Aorta (tissue), 5 donors: ENCODE data around the gene WFIKKN2. TPM values are rescaled to one million over a fixed set of nuclear protein-coding genes. Genes with fewer than 3 reads are reported as not detected.

Experiments used
- ATAC-seq: fragments of 200-7000 bp; cut with Tn5 transposase; one replicate; pipeline ENCODE4 v1.9.1; 2022; ENCODE audit warnings: moderate library complexity; ENCODE audit not compliant: low FRiP score
- DNase-seq, 2 donors: peaks; one replicate each; pipeline ENCODE4 v3.0.0-alpha.2; 2020
- H3K27ac ChIP-seq, 2 donors: one replicate each; pipeline ENCODE4 v1.5.1; 2013; ENCODE audit warnings: low read length in 2 of 2, mild to moderate bottlenecking in 2 of 2, moderate library complexity in 2 of 2, control low read depth in 1 of 2, inconsistent platforms in 1 of 2, low read depth in 1 of 2
- H3K27me3 ChIP-seq, 2 donors: one replicate each; pipeline ENCODE4 v1.6.1; 2013; ENCODE audit warnings: control low read depth in 1 of 2, low read length in 1 of 2, mild to moderate bottlenecking in 1 of 2, moderate library complexity in 1 of 2; ENCODE audit not compliant: insufficient read depth in 2 of 2, control insufficient read depth in 1 of 2
- H3K36me3 ChIP-seq, 2 donors: one replicate each; pipeline ENCODE4 v1.6.1; 2013; ENCODE audit warnings: control low read depth in 1 of 2, low read length in 1 of 2, mild to moderate bottlenecking in 1 of 2; ENCODE audit not compliant: insufficient read depth in 2 of 2, control insufficient read depth in 1 of 2
- H3K4me1 ChIP-seq, 2 donors: one replicate each; pipeline ENCODE4 v1.6.1; 2013; ENCODE audit warnings: low read length in 2 of 2, control low read depth in 1 of 2, mild to moderate bottlenecking in 1 of 2, moderate library complexity in 1 of 2; ENCODE audit not compliant: insufficient read depth in 2 of 2, control insufficient read depth in 1 of 2
- H3K4me3 ChIP-seq, 2 donors: one replicate each; pipeline ENCODE4 v1.5.1; 2013; ENCODE audit warnings: low read length in 2 of 2, control low read depth in 1 of 2, mild to moderate bottlenecking in 1 of 2
- H3K9me3 ChIP-seq: one replicate; pipeline ENCODE4 v1.6.1; 2013; ENCODE audit warnings: mild to moderate bottlenecking, low read length; ENCODE audit not compliant: control insufficient read depth
- WGBS, 2 donors: extraction: QIAGEN DNeasy Blood & Tissue Kit; methylation state at CpG; one replicate each; pipeline ENCODE4 v1.1.7; 2013; 5-methylcytosine and 5-hydroxymethylcytosine counted together
- intact Hi-C, 2 donors: fragments of 100-400 bp; cut with DNase I; formaldehyde crosslinking; loops; one replicate each; pipeline versions ENCODE4 v1.14.2 to v1.15.0; 2022
- long read RNA-seq, 2 donors: library from polyadenylated mRNA; unstranded; transcript quantifications; one replicate each; pipeline ENCODE4 v2.0.0, GENCODE V29; 2020 to 2021
- polyA plus RNA-seq, 2 donors: library from polyadenylated mRNA; stranded (reverse); fragments of 200-250 nt; gene quantifications; one replicate each; pipeline ENCODE4 v1.2.3, GENCODE V29; 2013
- total RNA-seq, 2 donors: library from RNA; stranded (reverse); fragmentation: NEBNext Ultra II Directional; extraction: Animal tissue kit (Norgen Biotek cat#: 25700); gene quantifications; one replicate each; pipeline ENCODE4 v1.2.1, GENCODE V29; 2021
- donor health status: healthy with polysubstance abuse.
- donor health status: Bipolar disorder and iron deficiency.
- donor health status: DM: no; HTN: no; CAD: no.
- donor health status: DM: no; HTN: no; CAD: no.
- donor health status: DM: yes; HTN: yes; CAD: no.

The WFIKKN2 gene, protein sequence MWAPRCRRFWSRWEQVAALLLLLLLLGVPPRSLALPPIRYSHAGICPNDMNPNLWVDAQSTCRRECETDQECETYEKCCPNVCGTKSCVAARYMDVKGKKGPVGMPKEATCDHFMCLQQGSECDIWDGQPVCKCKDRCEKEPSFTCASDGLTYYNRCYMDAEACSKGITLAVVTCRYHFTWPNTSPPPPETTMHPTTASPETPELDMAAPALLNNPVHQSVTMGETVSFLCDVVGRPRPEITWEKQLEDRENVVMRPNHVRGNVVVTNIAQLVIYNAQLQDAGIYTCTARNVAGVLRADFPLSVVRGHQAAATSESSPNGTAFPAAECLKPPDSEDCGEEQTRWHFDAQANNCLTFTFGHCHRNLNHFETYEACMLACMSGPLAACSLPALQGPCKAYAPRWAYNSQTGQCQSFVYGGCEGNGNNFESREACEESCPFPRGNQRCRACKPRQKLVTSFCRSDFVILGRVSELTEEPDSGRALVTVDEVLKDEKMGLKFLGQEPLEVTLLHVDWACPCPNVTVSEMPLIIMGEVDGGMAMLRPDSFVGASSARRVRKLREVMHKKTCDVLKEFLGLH
- total RNA-seq (under 1 TPM in 1 of 2 donors, not detected in 1; 0.48 TPM), polyA plus RNA-seq (not detected)
- long read RNA-seq, donor 1: 0 reads
- long read RNA-seq, donor 2: 0 reads

DNA sequence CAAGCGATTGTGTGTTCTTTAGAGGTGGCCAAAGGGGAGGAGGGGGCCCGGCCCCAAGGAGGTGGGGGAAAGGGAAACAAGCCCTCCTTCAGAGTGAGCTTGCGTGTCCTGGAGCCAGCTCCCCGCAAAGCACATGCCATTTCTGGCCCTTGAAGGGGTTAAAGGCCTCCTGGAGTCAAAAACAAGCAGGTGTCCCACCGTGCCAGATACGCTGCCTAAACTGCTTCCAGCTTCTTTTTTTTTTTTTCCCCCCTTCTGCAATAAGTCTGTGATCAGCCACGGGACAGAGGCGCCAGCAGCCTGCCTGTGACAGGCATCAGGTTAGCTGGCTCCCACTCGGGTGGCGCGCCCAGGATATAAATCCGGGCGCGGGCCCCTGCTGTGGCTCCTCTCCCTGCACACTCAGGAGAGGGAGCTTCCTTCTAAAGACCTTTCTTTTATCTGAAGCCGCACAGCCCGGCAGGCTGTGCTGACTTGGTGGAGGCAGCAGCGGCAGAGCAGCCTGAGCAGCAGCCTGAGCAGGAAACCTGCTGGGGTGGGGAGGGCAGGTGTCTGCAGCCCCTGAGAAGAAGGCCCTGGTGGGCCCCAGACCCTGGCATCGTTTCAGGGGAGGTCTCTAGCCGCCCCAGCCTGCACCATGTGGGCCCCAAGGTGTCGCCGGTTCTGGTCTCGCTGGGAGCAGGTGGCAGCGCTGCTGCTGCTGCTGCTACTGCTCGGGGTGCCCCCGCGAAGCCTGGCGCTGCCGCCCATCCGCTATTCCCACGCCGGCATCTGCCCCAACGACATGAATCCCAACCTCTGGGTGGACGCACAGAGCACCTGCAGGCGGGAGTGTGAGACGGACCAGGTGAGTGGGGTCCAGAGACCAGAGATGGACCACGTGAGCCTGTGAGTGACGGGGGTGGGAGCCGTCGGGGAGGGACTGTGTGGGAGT is at the start of gene WFIKKN2:
Gene WFIKKN2, plus strand, starts transcription at position 286 of the 934 bp plus-strand sequence. Its CDS starts 352 bp downstream, at position 638.
- no peak for ATAC-seq
- no peak within 1 kb of the TSS for H3K27ac ChIP-seq
- H3K4me3 ChIP-seq: peak within 1 kb of the TSS in 1 of 2 donors; percentile 23
- no peaks in the 10 kb centered on the region for H3K4me1 ChIP-seq
- no peaks in the 10 kb centered on the region for H3K36me3 ChIP-seq
- intact Hi-C loops: no loop called here
- H3K27me3 ChIP-seq: no peaks in the 10 kb centered on the region
- 53 to 59% methylated on average over 37 to 39 of the region's 39 CpGs for WGBS, 2 donors
- H3K9me3 ChIP-seq: no peaks in the 10 kb centered on the region
- DNase-seq: peak in 1 of 2 donors; percentile 68

DNA sequence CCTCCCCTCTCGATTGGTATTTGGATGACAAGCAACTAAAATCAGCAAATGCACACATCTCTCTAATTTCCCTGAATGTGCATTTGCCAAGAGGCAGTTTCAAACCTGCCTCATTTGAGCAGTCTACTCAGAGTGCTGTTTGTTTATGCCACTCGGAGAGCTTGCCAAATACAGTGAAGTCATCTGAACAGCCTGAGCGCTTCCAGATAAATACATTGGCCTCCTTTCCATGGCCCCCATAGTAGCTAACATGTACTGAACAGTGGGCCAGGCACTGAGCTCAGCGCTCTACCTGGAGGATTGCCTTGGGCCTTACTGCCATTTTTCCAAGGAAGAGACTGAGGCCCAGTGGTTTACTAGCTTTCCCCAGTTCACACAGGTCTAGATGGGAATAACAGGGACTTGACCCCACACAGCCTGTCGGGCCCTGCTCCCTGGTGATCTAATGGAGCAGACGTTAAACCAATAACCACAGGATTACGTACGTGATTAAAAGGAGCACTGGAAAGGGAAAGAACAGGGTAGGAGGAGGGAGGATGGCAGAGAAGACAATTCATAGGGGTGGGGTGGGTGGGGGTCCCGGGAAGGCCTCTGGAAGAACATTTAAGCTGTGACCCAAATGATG is 49.3 kb upstream of the WFIKKN2 start:
- H3K9me3 ChIP-seq: no peaks in the 10 kb centered on the region
- intact Hi-C loops: loop anchor here (2.0 to 5.0 kb wide), 2 partner anchors 55 to 171 kb away; no protein-coding TSS in a partner anchor
- no peaks in the 10 kb centered on the region for H3K4me1 ChIP-seq
- H3K36me3 ChIP-seq: no peaks in the 10 kb centered on the region
- DNase-seq (no peak), ATAC-seq (no peak)
- no peak overlapping the region for H3K27ac ChIP-seq
- no peaks in the 10 kb centered on the region for H3K27me3 ChIP-seq
- WGBS, 2 donors: 37 to 42% methylated on average over 9 of the region's 9 CpGs
- H3K4me3 ChIP-seq: no peak overlapping the region

DNA sequence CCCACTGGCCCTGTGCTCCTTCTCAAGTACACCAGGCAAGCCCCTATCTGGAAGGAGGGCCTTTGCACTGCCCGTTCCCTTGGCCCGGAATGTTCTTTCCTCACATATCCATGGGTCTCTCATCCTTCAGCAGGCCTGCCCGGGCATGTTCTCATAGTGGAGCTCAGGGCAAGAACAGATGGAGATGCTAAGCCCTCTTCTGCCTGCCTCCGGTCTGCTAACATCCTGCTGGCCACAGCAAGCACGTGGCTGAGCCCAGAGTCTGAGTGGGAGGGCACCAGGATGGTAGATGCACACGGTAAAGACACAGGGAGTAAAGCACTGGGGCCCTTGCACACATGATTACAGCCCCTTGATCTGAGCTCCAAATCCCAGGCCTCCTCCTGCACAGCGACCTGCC is 48.3 kb upstream of the WFIKKN2 start:
- H3K27me3 ChIP-seq: no peaks in the 10 kb centered on the region
- H3K4me1 ChIP-seq: no peaks in the 10 kb centered on the region
- H3K9me3 ChIP-seq: no peaks in the 10 kb centered on the region
- 95% methylated on average over 7 of the region's 7 CpGs for WGBS, 2 donors
- no peak for ATAC-seq
- no peak overlapping the region for H3K27ac ChIP-seq
- no peak for DNase-seq
- H3K4me3 ChIP-seq: no peak overlapping the region
- intact Hi-C loops: loop anchor here in 1 of 2 donors (5.0 kb wide), 1 partner anchor 170 kb away; no protein-coding TSS in a partner anchor
- no peaks in the 10 kb centered on the region for H3K36me3 ChIP-seq

DNA sequence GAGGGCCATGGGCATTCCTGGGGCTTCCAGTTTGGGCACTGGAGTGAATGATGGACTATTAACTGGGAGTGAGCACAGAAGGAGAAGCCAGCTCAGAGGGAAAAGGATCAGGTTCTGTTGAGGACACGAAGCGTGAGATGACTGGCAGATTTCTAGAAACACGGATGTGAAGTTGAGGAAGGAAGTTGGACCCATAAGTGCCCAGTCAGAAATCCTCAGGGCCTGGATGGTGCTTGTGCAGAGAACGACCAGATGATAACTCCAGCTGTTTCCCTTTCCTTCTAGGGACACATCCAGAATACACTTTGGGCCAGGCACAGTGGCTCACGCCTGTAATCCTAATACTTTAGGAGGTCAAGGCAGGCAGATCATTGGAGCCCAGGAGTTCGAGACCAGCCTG is 44.8 kb upstream of the WFIKKN2 start:
- DNase-seq (no peak), ATAC-seq (no peak)
- H3K9me3 ChIP-seq: no peaks in the 10 kb centered on the region
- WGBS, 2 donors: 87 to 90% methylated on average over 6 of the region's 6 CpGs
- no peaks in the 10 kb centered on the region for H3K36me3 ChIP-seq
- H3K4me3 ChIP-seq: no peak overlapping the region
- no peaks in the 10 kb centered on the region for H3K4me1 ChIP-seq
- intact Hi-C loops: no loop called here
- H3K27ac ChIP-seq: no peak overlapping the region
- H3K27me3 ChIP-seq: no peaks in the 10 kb centered on the region

DNA sequence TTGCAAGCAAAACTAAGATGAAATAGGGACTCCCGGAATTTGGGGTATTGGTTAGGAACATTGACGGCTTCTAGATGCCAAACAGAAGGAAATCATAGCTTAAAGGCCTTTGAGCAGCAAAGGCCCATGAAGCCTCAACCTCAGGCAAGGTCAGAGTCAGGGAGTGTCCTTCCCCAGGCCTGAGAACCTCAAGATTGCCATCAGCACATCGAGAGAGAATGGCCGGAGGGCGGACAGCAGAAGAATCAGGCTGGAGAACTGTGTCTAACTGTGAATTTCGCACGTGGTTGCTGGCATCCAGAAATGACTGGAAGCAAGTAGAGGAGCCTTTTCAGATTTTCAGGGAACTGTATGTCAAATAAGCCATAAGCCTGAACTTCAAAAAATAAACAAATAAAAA is 43.3 kb upstream of the WFIKKN2 start:
- Histone ChIP-seq H3K27me3 (no peaks in the 10 kb centered on the region), H3K4me1 (no peaks in the 10 kb centered on the region), H3K27ac (no peak overlapping the region), H3K9me3 (no peaks in the 10 kb centered on the region), H3K36me3 (no peaks in the 10 kb centered on the region), H3K4me3 (no peak overlapping the region)
- no peak for DNase-seq
- no peak for ATAC-seq
- 94% methylated on average over 7 of the region's 7 CpGs for WGBS, 2 donors
- intact Hi-C loops: no loop called here

DNA sequence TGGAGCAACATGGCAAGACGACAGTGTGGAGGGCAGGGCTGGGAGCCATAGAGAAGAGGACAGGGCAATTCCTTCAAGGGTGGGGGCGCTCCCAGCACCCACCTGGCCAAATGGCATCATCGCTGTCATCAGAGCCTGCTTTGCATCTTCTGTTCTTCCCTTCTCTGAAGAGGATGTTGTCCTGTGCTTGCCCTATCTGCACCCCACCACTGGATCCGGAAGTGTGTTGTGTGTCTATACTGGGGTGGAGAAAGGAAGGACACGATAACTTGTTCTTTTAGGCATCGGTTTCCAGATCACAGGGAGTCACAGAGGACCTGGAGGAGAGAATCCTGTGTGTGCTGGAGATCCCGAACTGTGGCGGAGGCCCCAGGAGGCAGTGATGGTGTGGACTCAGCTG is 42.4 kb upstream of the WFIKKN2 start:
- H3K36me3 ChIP-seq: no peaks in the 10 kb centered on the region
- WGBS, 2 donors: 96 to 97% methylated on average over 8 of the region's 8 CpGs
- no peaks in the 10 kb centered on the region for H3K4me1 ChIP-seq
- ATAC-seq (no peak), DNase-seq (no peak)
- H3K4me3 ChIP-seq: no peak overlapping the region
- intact Hi-C loops: no loop called here
- H3K9me3 ChIP-seq: no peaks in the 10 kb centered on the region
- no peak overlapping the region for H3K27ac ChIP-seq
- no peaks in the 10 kb centered on the region for H3K27me3 ChIP-seq

DNA sequence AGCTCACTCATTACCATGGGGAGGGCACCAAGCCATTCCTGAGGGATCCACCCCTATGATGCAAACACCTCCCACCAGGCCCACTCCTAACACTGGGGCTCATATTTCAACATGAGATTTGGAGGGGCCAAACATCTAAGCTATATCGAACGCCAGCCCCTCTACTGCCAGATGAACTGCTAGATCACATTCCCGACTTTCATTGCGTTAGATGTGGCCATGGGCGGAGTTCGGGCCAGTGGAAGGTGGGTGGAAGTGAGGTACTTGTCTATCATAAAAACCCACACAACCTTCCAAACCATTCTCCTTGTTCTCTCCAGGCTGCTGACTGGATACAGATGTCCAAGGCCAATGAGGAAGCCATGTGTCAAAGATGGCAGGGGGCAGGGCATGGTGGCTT is 41.0 kb upstream of the WFIKKN2 start:
- ATAC-seq: no peak
- no peak for DNase-seq
- no peaks in the 10 kb centered on the region for H3K4me1 ChIP-seq
- no peak overlapping the region for H3K4me3 ChIP-seq
- H3K27me3 ChIP-seq: no peaks in the 10 kb centered on the region
- intact Hi-C loops: no loop called here
- H3K9me3 ChIP-seq: no peaks in the 10 kb centered on the region
- H3K36me3 ChIP-seq: no peaks in the 10 kb centered on the region
- no peak overlapping the region for H3K27ac ChIP-seq
- WGBS, 2 donors: 94 to 96% methylated on average over 6 of the region's 6 CpGs

DNA sequence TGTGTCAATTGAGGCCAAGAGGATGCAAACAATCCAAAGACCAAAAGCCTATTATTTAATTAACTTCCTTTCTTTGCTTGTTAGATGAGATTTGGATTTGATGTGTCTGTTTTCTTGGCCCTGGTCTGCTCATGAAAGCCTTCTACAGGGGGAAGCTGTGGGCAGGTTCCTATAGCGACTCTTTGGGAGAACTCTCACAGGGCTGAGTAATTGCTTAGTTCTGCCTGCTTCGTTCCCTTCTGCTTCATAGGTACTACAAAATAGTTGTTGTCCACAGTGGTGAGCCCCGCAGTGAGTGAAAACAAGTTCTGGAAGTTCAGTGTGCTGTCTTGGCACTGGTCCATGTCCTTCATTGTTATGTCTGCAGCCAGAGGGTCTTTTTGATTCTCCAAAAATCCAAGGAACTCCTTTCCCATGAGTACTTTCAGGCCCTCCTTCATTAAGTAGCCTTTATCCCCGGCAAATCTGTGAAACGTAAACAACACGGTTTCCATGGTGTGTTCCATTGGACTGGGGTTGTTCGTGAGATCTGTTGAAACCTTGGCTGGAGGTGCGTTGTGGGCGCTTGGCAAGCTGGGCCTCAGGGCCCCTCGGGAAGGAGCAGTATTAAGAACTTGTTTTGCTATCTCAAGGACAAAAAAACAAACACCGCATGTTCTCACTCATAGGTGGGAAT is 38.1 kb upstream of the WFIKKN2 start:
- Histone ChIP-seq H3K36me3 (no peaks in the 10 kb centered on the region), H3K27ac (no peak overlapping the region), H3K4me1 (no peaks in the 10 kb centered on the region), H3K4me3 (no peak overlapping the region), H3K9me3 (no peaks in the 10 kb centered on the region), H3K27me3 (no peaks in the 10 kb centered on the region)
- no peak for DNase-seq
- 63 to 66% methylated on average over 11 of the region's 11 CpGs for WGBS, 2 donors
- ATAC-seq: no peak
- intact Hi-C loops: no loop called here
